Measurements from ENCODE around the gene TBC1D16.

The TBC1D16 gene

DNA sequence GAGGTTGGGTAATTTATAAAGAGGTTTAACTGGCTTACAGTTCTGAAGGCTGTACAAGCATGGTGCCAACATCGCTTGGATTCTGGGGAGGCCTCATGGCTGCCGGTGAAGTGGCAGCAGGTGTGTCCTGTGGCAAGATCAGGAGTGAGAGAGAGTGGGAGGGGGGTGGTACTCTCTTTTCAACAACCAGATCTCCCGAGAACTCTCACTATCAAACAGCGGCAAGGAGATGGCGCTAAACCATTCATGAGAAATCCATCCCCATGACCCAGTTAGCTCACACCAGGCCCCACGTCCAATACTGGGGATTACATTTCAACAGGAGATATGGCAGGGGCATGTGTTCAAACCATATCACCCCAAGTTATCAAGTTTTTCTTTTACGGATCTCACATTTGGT lies 152.5 kb downstream of the TBC1D16 start:
- DNase-seq (ENCODE audit: low read depth): no peak
- TF ChIP-seq, protein P1, sequence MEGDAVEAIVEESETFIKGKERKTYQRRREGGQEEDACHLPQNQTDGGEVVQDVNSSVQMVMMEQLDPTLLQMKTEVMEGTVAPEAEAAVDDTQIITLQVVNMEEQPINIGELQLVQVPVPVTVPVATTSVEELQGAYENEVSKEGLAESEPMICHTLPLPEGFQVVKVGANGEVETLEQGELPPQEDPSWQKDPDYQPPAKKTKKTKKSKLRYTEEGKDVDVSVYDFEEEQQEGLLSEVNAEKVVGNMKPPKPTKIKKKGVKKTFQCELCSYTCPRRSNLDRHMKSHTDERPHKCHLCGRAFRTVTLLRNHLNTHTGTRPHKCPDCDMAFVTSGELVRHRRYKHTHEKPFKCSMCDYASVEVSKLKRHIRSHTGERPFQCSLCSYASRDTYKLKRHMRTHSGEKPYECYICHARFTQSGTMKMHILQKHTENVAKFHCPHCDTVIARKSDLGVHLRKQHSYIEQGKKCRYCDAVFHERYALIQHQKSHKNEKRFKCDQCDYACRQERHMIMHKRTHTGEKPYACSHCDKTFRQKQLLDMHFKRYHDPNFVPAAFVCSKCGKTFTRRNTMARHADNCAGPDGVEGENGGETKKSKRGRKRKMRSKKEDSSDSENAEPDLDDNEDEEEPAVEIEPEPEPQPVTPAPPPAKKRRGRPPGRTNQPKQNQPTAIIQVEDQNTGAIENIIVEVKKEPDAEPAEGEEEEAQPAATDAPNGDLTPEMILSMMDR (conservative IDR thresholded peaks at IDR 0.05; ENCODE audit: low read depth, low read length): no peak

More for the DNA sequence above, 152.5 kb downstream of the TBC1D16 start:
- no peak overlapping the region for H3K4me3 ChIP-seq (ENCODE audit: low read length)

Measured in retinal pigment epithelial cell (primary cell).